DMS79 (cell line): Measurements from ENCODE around the gene CAMTA1.

ENCODE experiments used
- DNase-seq: peaks from one replicate; lab custom pipeline; 2025; lab: John Stamatoyannopoulos, UW

Gene CAMTA1

GRCh38 chr1:7387053-7387927, 602.0 kb downstream of the CAMTA1 start:
- peak; percentile 32 for DNase-seq

GRCh38 chr1:7388141-7388487, 602.9 kb downstream of the CAMTA1 start:
- DNase-seq, result no peak

GRCh38 chr1:7388488-7389185, 603.4 kb downstream of the CAMTA1 start:
- no peak for DNase-seq

- DNase-seq, result peak; percentile 65
Observed at GRCh38 chr1:7389201-7389905, 604.1 kb downstream of the CAMTA1 start.

GRCh38 chr1:7389906-7390603, 604.8 kb downstream of the CAMTA1 start:
- DNase-seq, result no peak

GRCh38 chr1:7390604-7391000, 605.3 kb downstream of the CAMTA1 start:
- DNase-seq, result no peak

- DNase-seq, result no peak
Observed at GRCh38 chr1:7393136-7393535, 607.9 kb downstream of the CAMTA1 start.

GRCh38 chr1:7395251-7395650, 610.0 kb downstream of the CAMTA1 start:
- DNase-seq, result no peak

- no peak for DNase-seq
Observed at GRCh38 chr1:7398982-7399381, 613.7 kb downstream of the CAMTA1 start.

GRCh38 chr1:7399514-7400125, 614.4 kb downstream of the CAMTA1 start:
- DNase-seq, result no peak

GRCh38 chr1:7400566-7400965, 615.3 kb downstream of the CAMTA1 start:
- no peak for DNase-seq

GRCh38 chr1:7401814-7402547, 616.7 kb downstream of the CAMTA1 start:
- DNase-seq, result no peak

GRCh38 chr1:7402548-7402850, 617.2 kb downstream of the CAMTA1 start:
- DNase-seq, result no peak

- no peak for DNase-seq
Observed at GRCh38 chr1:7403265-7404045, 618.2 kb downstream of the CAMTA1 start.

- no peak for DNase-seq
Observed at GRCh38 chr1:7404046-7404742, 618.9 kb downstream of the CAMTA1 start.

GRCh38 chr1:7405844-7406500, 620.7 kb downstream of the CAMTA1 start:
- no peak for DNase-seq

- no peak for DNase-seq
Observed at GRCh38 chr1:7406641-7407543, 621.6 kb downstream of the CAMTA1 start.

- no peak for DNase-seq
Observed at GRCh38 chr1:7407544-7407895, 622.3 kb downstream of the CAMTA1 start.
